ENCODE data around the gene ZNF552.
"Not testable (repeated sequence)": the region's sequence is repeated elsewhere in the genome, so short reads cannot be mapped to it uniquely, and the experiment has no call there.

DNA sequence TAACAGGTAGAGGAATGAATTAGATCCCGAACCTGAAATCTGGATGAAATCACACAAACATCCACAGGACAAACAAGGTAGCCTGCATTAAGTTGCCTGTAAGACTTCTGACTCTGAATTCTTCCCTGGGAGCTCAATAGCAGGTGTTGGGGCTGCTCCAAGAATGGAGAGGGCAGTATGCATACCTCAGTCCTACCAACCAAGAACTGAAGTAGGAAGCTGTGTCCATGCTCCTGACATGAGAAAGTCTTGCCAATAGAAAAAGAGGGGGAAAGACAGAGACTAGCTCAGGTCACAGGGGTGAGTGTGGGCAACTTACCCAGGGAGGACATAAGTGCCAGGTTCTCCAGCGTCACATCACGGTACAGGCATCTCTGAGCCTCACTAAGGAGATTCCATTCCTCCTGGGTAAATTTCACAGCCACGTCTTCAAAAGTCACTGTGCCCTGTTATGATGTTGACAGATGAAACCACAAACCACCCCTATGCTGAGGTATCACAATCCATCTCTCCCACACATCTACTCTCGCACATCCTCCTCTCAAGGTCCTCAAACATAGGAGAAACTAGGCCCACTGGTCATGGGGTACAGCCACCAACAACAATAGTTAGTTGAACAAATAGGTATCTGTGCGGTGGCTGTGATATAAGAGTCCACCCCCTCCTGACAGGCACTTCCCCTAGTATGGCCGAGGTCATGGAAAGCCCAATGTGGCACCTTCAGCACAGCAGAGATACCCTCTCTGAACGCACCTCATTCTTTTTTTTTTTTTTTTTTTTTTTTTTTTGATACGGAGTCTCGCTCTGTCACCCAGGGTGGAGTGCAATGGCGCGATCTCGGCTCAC is 1.5 kb downstream of the ZNF552 start:
- TF ChIP-seq, protein P1, sequence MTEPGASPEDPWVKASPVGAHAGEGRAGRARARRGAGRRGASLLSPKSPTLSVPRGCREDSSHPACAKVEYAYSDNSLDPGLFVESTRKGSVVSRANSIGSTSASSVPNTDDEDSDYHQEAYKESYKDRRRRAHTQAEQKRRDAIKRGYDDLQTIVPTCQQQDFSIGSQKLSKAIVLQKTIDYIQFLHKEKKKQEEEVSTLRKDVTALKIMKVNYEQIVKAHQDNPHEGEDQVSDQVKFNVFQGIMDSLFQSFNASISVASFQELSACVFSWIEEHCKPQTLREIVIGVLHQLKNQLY (CRISPR knock-in tag; IDR thresholded peaks at IDR 0.05): not testable (repeated sequence)
- TF ChIP-seq, protein P2, sequence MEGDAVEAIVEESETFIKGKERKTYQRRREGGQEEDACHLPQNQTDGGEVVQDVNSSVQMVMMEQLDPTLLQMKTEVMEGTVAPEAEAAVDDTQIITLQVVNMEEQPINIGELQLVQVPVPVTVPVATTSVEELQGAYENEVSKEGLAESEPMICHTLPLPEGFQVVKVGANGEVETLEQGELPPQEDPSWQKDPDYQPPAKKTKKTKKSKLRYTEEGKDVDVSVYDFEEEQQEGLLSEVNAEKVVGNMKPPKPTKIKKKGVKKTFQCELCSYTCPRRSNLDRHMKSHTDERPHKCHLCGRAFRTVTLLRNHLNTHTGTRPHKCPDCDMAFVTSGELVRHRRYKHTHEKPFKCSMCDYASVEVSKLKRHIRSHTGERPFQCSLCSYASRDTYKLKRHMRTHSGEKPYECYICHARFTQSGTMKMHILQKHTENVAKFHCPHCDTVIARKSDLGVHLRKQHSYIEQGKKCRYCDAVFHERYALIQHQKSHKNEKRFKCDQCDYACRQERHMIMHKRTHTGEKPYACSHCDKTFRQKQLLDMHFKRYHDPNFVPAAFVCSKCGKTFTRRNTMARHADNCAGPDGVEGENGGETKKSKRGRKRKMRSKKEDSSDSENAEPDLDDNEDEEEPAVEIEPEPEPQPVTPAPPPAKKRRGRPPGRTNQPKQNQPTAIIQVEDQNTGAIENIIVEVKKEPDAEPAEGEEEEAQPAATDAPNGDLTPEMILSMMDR (IDR thresholded peaks at IDR 0.05): not testable (repeated sequence)
- TF ChIP-seq, protein P3, sequence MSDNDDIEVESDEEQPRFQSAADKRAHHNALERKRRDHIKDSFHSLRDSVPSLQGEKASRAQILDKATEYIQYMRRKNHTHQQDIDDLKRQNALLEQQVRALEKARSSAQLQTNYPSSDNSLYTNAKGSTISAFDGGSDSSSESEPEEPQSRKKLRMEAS (CRISPR knock-in tag; IDR thresholded peaks at IDR 0.05): not testable (repeated sequence)
- not testable (repeated sequence) for TF ChIP-seq NFYB (CRISPR knock-in tag; conservative IDR thresholded peaks at IDR 0.05; ENCODE audit: low read depth)
